AG04450 (cell line): Measurements from ENCODE around the gene DUOX1. TPM values are rescaled to one million over a fixed set of nuclear protein-coding genes. Genes with fewer than 3 reads are reported as not detected.

Experiments
- CTCF ChIA-PET: fragments of 300-600, 350-600 bp; formaldehyde crosslinking; extraction: SDS; loops from one replicate; lab custom pipeline; 2022; ENCODE audit warnings: antibody characterized with exemption, inconsistent platforms; lab: Charles Lee
- POLR2A ChIA-PET: fragments of 350-600 bp; formaldehyde crosslinking; extraction: SDS; loops from one replicate; lab custom pipeline; 2021; ENCODE audit warnings: antibody characterized with exemption, inconsistent platforms; lab: Yijun Ruan, JAX
- DNase-seq: peaks from one replicate; pipeline ENCODE4 v3.0.0-alpha.2; 2011; ENCODE audit warnings: low read depth, low spot score
- H3K27ac ChIP-seq: one replicate; pipeline ENCODE4 v1.5.1; 2012; ENCODE audit warnings: low read depth, low read length, control low read depth
- H3K27me3 ChIP-seq: one replicate; pipeline ENCODE4 v1.6.0; 2012; ENCODE audit warnings: low read length; ENCODE audit not compliant: control insufficient read depth, insufficient read depth
- H3K4me3 ChIP-seq: 2 replicates; pipeline ENCODE4 v1.5.1; 2011; ENCODE audit warnings: mild to moderate bottlenecking, low read depth, low read length, control low read depth
- H3K9me3 ChIP-seq: 2 replicates; pipeline ENCODE4 v1.5.1; 2012; ENCODE audit warnings: low read length; ENCODE audit not compliant: control insufficient read depth, insufficient read depth
- polyA plus RNA-seq: library from polyadenylated mRNA; depleted of rRNA; stranded (reverse); fragments of >200 nt; gene quantifications from 2 replicates; pipeline ENCODE4 v1.2.3, GENCODE V29; 2011
- TF ChIP-seq, protein P1 (sequence below): IDR thresholded peaks from 2 replicates; pipeline ENCODE4 v1.5.1; 2011; ENCODE audit warnings: low read depth, low read length, control low read depth, inconsistent platforms

The DUOX1 gene
- polyA plus RNA-seq, 1 experiment: not detected

DNA sequence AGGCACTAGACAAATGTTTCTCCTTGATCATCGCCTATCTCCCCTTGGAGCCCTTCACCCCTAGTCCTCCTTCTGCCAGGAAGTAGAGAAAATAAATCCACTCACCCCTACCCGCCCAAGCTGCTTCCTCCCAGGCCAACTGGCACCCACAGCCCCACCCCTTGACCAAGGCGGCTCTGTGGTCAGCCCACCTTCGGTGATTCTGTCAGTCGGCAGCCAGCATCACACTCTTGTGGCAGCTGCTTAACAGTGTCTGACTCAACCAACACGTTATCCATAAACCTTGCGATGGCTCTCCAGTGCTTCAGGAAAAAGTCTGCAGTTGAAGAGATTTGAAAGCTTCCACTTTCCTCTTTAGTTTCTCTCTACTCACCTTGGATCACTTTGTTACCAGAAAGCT, 50.4 kb downstream of the DUOX1 start:
- DNase-seq: no peak
- H3K4me3 ChIP-seq: no peak overlapping the region
- ChIA-PET POLR2A (no interaction called here), CTCF (interaction anchor here (0.7 to 6.4 kb wide), 9 partner anchors 13 to 525 kb away, joined by 3 to 27 read pairs (median 3); no protein-coding TSS in a partner anchor)
- H3K27me3 ChIP-seq: no peaks in the 10 kb centered on the region
- no peak overlapping the region for H3K27ac ChIP-seq
- no peaks in the 10 kb centered on the region for H3K9me3 ChIP-seq
- TF ChIP-seq, protein P1, sequence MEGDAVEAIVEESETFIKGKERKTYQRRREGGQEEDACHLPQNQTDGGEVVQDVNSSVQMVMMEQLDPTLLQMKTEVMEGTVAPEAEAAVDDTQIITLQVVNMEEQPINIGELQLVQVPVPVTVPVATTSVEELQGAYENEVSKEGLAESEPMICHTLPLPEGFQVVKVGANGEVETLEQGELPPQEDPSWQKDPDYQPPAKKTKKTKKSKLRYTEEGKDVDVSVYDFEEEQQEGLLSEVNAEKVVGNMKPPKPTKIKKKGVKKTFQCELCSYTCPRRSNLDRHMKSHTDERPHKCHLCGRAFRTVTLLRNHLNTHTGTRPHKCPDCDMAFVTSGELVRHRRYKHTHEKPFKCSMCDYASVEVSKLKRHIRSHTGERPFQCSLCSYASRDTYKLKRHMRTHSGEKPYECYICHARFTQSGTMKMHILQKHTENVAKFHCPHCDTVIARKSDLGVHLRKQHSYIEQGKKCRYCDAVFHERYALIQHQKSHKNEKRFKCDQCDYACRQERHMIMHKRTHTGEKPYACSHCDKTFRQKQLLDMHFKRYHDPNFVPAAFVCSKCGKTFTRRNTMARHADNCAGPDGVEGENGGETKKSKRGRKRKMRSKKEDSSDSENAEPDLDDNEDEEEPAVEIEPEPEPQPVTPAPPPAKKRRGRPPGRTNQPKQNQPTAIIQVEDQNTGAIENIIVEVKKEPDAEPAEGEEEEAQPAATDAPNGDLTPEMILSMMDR: no peak

DNA sequence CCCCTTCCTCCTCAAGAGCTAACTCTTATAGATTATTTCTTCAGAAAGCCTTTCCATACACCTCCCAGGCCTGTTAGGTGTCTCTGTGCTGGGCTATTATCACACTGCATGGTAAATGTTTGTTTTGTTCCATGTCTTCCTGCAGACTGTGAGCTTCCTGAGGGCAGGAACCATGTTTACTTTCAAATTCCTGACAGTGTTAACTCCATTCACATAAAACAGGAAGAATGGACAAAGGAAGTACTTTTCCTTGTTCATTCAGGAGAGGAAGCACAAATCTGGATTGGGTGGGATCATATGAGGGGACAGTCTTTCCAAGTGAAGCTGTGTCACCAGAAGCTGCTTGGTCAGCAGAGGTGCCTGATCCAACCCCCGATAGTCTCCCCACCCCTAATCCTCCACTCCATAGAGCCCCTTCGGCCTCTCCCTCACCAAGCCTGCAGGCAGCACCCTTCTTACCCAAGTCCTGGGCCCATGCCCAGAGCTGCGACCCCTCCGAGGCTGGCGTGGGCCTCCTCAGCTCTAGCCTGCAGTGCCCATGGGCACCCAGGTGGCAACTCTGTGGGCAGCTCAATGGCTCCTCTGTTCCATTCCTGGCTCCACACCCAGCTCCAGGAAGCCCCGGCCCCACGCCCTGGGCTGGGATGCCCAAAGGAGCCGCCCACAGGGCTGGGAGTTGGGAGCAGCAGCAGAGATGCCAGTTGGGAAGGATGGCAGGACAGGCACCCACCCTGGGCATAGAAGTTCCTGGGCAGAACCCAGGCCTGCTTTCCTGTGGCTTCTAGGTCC, 51.0 kb downstream of the DUOX1 start:
- ChIA-PET POLR2A (no interaction called here), CTCF (interaction anchor here (0.7 to 6.4 kb wide), 9 partner anchors 13 to 524 kb away, joined by 3 to 27 read pairs (median 3); no protein-coding TSS in a partner anchor)
- Histone ChIP-seq H3K4me3 (no peak overlapping the region), H3K27ac (no peak overlapping the region), H3K9me3 (no peaks in the 10 kb centered on the region), H3K27me3 (no peaks in the 10 kb centered on the region)
- no peak for DNase-seq
- TF ChIP-seq, protein P1: no peak

DNA sequence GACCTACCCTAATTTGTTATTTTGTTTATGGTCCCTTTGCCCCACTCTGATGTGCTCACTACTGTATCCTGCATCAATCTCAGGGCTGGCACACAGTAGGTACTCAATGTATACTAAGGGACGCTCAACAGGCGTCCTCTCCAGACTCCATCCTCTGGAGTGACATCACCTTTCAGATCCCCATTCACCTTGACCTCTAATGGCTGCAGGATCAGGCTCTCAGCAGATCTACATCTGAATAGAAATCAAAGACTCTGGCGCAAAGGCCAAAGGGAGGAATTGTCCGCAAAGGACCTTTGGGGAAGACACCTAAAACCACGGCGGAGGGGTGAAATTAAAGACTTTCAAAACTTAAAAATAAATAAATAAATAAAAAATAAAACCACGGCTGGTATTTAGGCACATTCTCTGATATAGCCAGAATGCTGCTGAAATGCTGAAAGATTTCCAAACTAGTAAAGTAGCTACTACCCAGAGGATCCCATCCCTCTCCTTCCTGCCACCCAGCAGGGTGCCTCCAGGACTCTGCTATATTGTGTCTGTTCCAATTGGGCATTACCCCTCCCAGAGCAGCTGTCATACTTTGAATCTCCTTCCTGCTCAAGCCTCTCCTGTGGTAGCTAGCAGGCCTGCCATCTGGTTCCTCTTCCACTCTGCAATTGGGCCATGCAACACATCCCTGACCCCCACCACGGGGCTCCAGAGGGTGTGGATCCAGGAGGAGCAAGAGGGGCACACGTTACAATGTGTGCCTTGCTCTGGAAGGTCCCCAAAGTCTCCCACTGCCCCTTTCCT, 51.9 kb downstream of the DUOX1 start:
- CTCF ChIA-PET: interaction anchor here (1.1 to 6.4 kb wide), 3 partner anchors 17 to 55 kb away, joined by 3 to 27 read pairs (median 6); no protein-coding TSS in a partner anchor
- H3K27ac ChIP-seq: no peak overlapping the region
- no peaks in the 10 kb centered on the region for H3K9me3 ChIP-seq
- TF ChIP-seq, protein P1: no peak
- H3K4me3 ChIP-seq: no peak overlapping the region
- POLR2A ChIA-PET: no interaction called here
- no peaks in the 10 kb centered on the region for H3K27me3 ChIP-seq
- no peak for DNase-seq

DNA sequence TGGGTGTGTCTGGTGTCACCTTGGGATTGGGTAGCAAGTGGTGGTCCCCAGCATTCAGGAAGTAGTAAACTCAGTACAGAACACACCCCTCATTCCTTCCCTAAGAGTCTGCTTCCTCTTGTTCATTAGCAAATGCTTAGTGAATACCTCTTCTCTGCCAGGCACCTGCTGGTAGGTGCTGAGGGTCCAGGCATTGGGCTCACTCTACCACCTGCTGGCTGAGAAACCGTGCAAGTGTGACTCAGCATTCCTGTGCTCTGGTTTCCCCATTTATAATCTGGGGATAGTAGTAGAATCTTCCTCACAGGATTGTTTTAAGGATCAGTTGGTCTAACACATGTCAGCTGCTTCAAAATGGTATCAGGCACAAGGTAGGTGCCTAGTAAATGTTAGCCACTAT, 53.2 kb downstream of the DUOX1 start:
- no peak for DNase-seq
- ChIA-PET POLR2A (no interaction called here), CTCF (interaction anchor here (3.8 to 6.4 kb wide), 2 partner anchors 15 to 19 kb away, joined by 16 to 27 read pairs; no protein-coding TSS in a partner anchor)
- Histone ChIP-seq H3K27me3 (no peaks in the 10 kb centered on the region), H3K9me3 (no peaks in the 10 kb centered on the region), H3K27ac (no peak overlapping the region), H3K4me3 (no peak overlapping the region)
- TF ChIP-seq, protein P1: no peak
